RWPE1 (cell line): ENCODE results near the gene EEPD1.

Source experiments
- CTCF ChIA-PET: fragments of 350-600 bp; sonication (Branson Sonifier 250); formaldehyde crosslinking; extraction: SDS; loops from one replicate; lab custom pipeline; 2021; lab: Yijun Ruan, JAX
- POLR2A ChIA-PET: fragments of 400-600 bp; formaldehyde crosslinking; extraction: SDS; loops from one replicate; lab custom pipeline; 2020; ENCODE audit warnings: antibody characterized with exemption; ENCODE audit not compliant: low non-redundant PET; lab: Yijun Ruan, JAX
- DNase-seq: peaks from one replicate; pipeline ENCODE4 v3.0.0; 2012; ENCODE audit warnings: low spot score
- H3K27ac ChIP-seq: fragments of 450-650 bp; 2 replicates; pipeline ENCODE4 v1.5.1; 2017
- TF ChIP-seq, protein P1 (sequence below): fragments of 450-650 bp; conservative IDR thresholded peaks from 2 replicates; pipeline ENCODE4 v1.5.1; 2017; ENCODE audit warnings: low read depth, mild to moderate bottlenecking

EEPD1 gene

DNA sequence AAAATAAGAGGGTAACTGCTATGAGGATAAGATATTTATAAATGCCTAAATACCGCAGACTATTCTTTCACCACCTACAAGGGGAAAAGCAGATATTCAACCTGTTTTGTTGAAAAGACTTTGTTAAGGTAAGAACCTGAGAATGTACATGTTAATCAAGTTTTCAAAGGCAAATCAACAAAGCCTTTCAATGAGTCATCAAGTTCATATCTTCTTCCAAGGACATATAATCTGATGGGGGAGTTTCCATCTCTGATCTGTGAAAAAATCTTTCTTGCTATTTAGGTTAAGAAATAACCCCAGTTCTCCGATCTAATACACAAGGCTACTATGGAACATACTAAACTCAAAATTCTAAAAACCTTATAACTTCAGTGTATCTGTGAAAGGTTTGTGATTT lies 196.6 kb downstream of the EEPD1 start:
- ChIA-PET POLR2A (no interaction called here), CTCF (no interaction called here)
- no peak overlapping the region for H3K27ac ChIP-seq
- TF ChIP-seq, protein P1, sequence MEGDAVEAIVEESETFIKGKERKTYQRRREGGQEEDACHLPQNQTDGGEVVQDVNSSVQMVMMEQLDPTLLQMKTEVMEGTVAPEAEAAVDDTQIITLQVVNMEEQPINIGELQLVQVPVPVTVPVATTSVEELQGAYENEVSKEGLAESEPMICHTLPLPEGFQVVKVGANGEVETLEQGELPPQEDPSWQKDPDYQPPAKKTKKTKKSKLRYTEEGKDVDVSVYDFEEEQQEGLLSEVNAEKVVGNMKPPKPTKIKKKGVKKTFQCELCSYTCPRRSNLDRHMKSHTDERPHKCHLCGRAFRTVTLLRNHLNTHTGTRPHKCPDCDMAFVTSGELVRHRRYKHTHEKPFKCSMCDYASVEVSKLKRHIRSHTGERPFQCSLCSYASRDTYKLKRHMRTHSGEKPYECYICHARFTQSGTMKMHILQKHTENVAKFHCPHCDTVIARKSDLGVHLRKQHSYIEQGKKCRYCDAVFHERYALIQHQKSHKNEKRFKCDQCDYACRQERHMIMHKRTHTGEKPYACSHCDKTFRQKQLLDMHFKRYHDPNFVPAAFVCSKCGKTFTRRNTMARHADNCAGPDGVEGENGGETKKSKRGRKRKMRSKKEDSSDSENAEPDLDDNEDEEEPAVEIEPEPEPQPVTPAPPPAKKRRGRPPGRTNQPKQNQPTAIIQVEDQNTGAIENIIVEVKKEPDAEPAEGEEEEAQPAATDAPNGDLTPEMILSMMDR = no peak
- DNase-seq = no peak
